NT2/D1 (cell line): Measurements from ENCODE around the gene SLC66A2.

Source experiments
- SUZ12 ChIP-seq: IDR thresholded peaks from 2 replicates; pipeline ENCODE4 v1.6.1; 2011; ENCODE audit not compliant: insufficient read length, insufficient read depth; ENCODE audit errors: extremely low read depth
- YY1 ChIP-seq: IDR thresholded peaks from 2 replicates; pipeline ENCODE4 v1.6.1; 2011; ENCODE audit not compliant: insufficient read length, insufficient read depth
- ZNF274 ChIP-seq: IDR thresholded peaks from 2 replicates; pipeline ENCODE4 v1.6.1; 2011; ENCODE audit warnings: mild to moderate bottlenecking, low read depth, low read length

GRCh38 chr18:79955302-79956075 lies 4.0 kb upstream of the SLC66A2 start:
- TF ChIP-seq SUZ12 (no peak), ZNF274 (no peak), YY1 (no peak)
